Neural cell (in vitro differentiated cells): ENCODE results near the gene PAK5. TPM values are rescaled to one million over a fixed set of nuclear protein-coding genes. Genes with fewer than 3 reads are reported as not detected.

ENCODE experiments used
- H2AFZ ChIP-seq: fragments of 200-600, 300-800 bp; sonication (generic), shearing (Covaris generic); 2 replicates; pipeline ENCODE4 v1.6.0; 2014; ENCODE audit warnings: low read depth, mild to moderate bottlenecking, antibody characterized with exemption, low read length, moderate library complexity
- H3F3A ChIP-seq: fragments of 200-600 bp; shearing (Covaris generic); 2 replicates; pipeline ENCODE4 v1.6.1; 2016; ENCODE audit warnings: mild to moderate bottlenecking, moderate library complexity, mixed read lengths, antibody characterized with exemption, low read length; ENCODE audit not compliant: insufficient read depth, poor library complexity, severe bottlenecking
- H3K27ac ChIP-seq: fragments of 200-600, 300-800 bp; sonication (generic), shearing (Covaris generic); 2 replicates; pipeline ENCODE4 v1.5.1; 2014; ENCODE audit warnings: mild to moderate bottlenecking, low read length, moderate library complexity
- H3K27me3 ChIP-seq: fragments of 300-800, 200-600 bp; sonication (generic), shearing (Covaris generic); 2 replicates; pipeline ENCODE4 v1.6.0; 2014; ENCODE audit warnings: mild to moderate bottlenecking, low read depth, low read length, moderate library complexity; ENCODE audit not compliant: insufficient read depth
- H3K36me3 ChIP-seq: fragments of 300-800, 200-600 bp; sonication (generic), shearing (Covaris generic); 2 replicates; pipeline ENCODE4 v1.5.1; 2014; ENCODE audit warnings: mild to moderate bottlenecking, antibody characterized with exemption, low read length, moderate library complexity; ENCODE audit not compliant: insufficient read depth
- H3K4me2 ChIP-seq: fragments of 300-800, 200-600 bp; sonication (generic), shearing (Covaris generic); 2 replicates; pipeline ENCODE4 v1.6.0; 2014; ENCODE audit warnings: mild to moderate bottlenecking, low read length
- H3K4me3 ChIP-seq: fragments of 300-800, 200-600 bp; sonication (generic), shearing (Covaris generic); 2 replicates; pipeline ENCODE4 v1.5.1; 2014; ENCODE audit warnings: mild to moderate bottlenecking, low read length, moderate library complexity
- H3K79me2 ChIP-seq: fragments of 200-600 bp; shearing (Covaris generic); replicated peaks from 2 replicates; pipeline ENCODE4 v1.6.0; 2014; ENCODE audit warnings: mild to moderate bottlenecking, low read length, moderate library complexity; ENCODE audit not compliant: insufficient read depth
- H3K9ac ChIP-seq: fragments of 300-800, 200-600 bp; sonication (generic), shearing (Covaris generic); 2 replicates; pipeline ENCODE4 v1.6.1; 2016; ENCODE audit warnings: mild to moderate bottlenecking, low read length, mixed read lengths
- H3K9me2 ChIP-seq: fragments of 200-600 bp; shearing (Covaris generic); 2 replicates; pipeline ENCODE4 v1.6.1; 2016; ENCODE audit warnings: mild to moderate bottlenecking, low read length, mixed read lengths; ENCODE audit not compliant: insufficient read depth
- H3K9me3 ChIP-seq: fragments of 200-600, 300-800 bp; sonication (generic), shearing (Covaris generic); 2 replicates; pipeline ENCODE4 v1.6.1; 2016; ENCODE audit warnings: mild to moderate bottlenecking, mixed run types, low read length, moderate library complexity, mixed read lengths
- H4K20me1 ChIP-seq: fragments of 200-600 bp; shearing (Covaris generic); 2 replicates; pipeline ENCODE4 v1.6.1; 2016; ENCODE audit warnings: mild to moderate bottlenecking, mixed run types; ENCODE audit not compliant: insufficient read depth
- CTCF ChIP-seq: fragments of 450-650 bp; IDR thresholded peaks from 2 replicates; pipeline ENCODE4 v1.5.1; 2014; ENCODE audit warnings: antibody characterized with exemption, mild to moderate bottlenecking, moderate library complexity; ENCODE audit not compliant: poor library complexity, severe bottlenecking
- EP300 ChIP-seq: fragments of 450-650 bp; conservative IDR thresholded peaks from 2 replicates; pipeline ENCODE4 v1.6.1; 2014; ENCODE audit warnings: antibody characterized with exemption, mild to moderate bottlenecking, moderate library complexity; ENCODE audit not compliant: poor library complexity, severe bottlenecking
- EZH2 ChIP-seq: fragments of 200-600, 300-800 bp; shearing (Covaris generic), sonication (generic); IDR thresholded peaks from 2 replicates; pipeline ENCODE4 v1.6.1; 2014; ENCODE audit warnings: antibody characterized with exemption, low read length, borderline replicate concordance, mild to moderate bottlenecking; ENCODE audit not compliant: insufficient read depth, poor library complexity, severe bottlenecking
- MXI1 ChIP-seq: fragments of 450-650 bp; conservative IDR thresholded peaks from 2 replicates; pipeline ENCODE4 v1.6.1; 2014; ENCODE audit warnings: antibody characterized with exemption, mild to moderate bottlenecking; ENCODE audit not compliant: poor library complexity, severe bottlenecking
- POLR2AphosphoS5 ChIP-seq: IDR thresholded peaks from 2 replicates; pipeline ENCODE4 v1.6.1; 2012
- RAD21 ChIP-seq: fragments of 450-650 bp; conservative IDR thresholded peaks from 2 replicates; pipeline ENCODE4 v1.6.1; 2014; ENCODE audit warnings: antibody characterized with exemption, mild to moderate bottlenecking, moderate library complexity
- REST ChIP-seq: IDR thresholded peaks from 2 replicates; pipeline ENCODE4 v1.6.1; 2012; ENCODE audit warnings: borderline replicate concordance
- SMC3 ChIP-seq: fragments of 450-650 bp; conservative IDR thresholded peaks from 2 replicates; pipeline ENCODE4 v1.6.1; 2014; ENCODE audit warnings: antibody characterized with exemption, mild to moderate bottlenecking, moderate library complexity; ENCODE audit not compliant: poor library complexity
- TAF1 ChIP-seq: IDR thresholded peaks from 2 replicates; pipeline ENCODE4 v1.6.1; 2012; ENCODE audit warnings: low read depth
- polyA plus RNA-seq: library from polyadenylated mRNA; depleted of rRNA; stranded (reverse); fragments of >200 nt; gene quantifications from 2 replicates; pipeline ENCODE4 v1.2.3, GENCODE V29; 2014

PAK5 gene
- polyA plus RNA-seq, 1 donor from 2014 or later = 48.3 TPM

GRCh38 chr20:9617940-9618339 lies 220.9 kb downstream of the PAK5 start:
- Histone ChIP-seq H3K4me3 (no peak overlapping the region), H2AFZ (no peak overlapping the region), H3K9me2 (no peaks in the 10 kb centered on the region), H4K20me1 (no peaks in the 10 kb centered on the region), H3K4me2 (no peak overlapping the region), H3K79me2 (no peaks in the 10 kb centered on the region), H3K9ac (no peak overlapping the region), H3K36me3 (no peaks in the 10 kb centered on the region), H3K27me3 (no peaks in the 10 kb centered on the region), H3K9me3 (peaks cover 3% of the 10 kb centered on the region), H3K27ac (no peak overlapping the region), H3F3A (no peaks in the 10 kb centered on the region)
- TF ChIP-seq MXI1 = no peak
- TF ChIP-seq SMC3 = peak; percentile 78
- no peak for TF ChIP-seq EP300
- no peak for TF ChIP-seq REST
- TF ChIP-seq TAF1 = no peak
- peak; percentile 73 for TF ChIP-seq CTCF
- peak; percentile 80 for TF ChIP-seq RAD21
- no peak for TF ChIP-seq POLR2AphosphoS5
- TF ChIP-seq EZH2 = no peak

GRCh38 chr20:9616833-9617461 lies 221.9 kb downstream of the PAK5 start:
- no peak overlapping the region for H3K9ac ChIP-seq
- H3K79me2 ChIP-seq = no peaks in the 10 kb centered on the region
- no peak overlapping the region for H3K4me3 ChIP-seq
- no peaks in the 10 kb centered on the region for H3K36me3 ChIP-seq
- peak; percentile 92 for TF ChIP-seq RAD21
- peak; percentile 90 for TF ChIP-seq SMC3
- no peak for TF ChIP-seq REST
- no peak for TF ChIP-seq TAF1
- peak; percentile 92 for TF ChIP-seq CTCF
- no peak for TF ChIP-seq MXI1
- TF ChIP-seq POLR2AphosphoS5 = no peak
- TF ChIP-seq EP300 = no peak
- TF ChIP-seq EZH2 = no peak
- H2AFZ ChIP-seq = no peak overlapping the region
- no peaks in the 10 kb centered on the region for H3K27me3 ChIP-seq
- H3K9me2 ChIP-seq = no peaks in the 10 kb centered on the region
- H3K27ac ChIP-seq = no peak overlapping the region
- no peak overlapping the region for H3K4me2 ChIP-seq
- no peaks in the 10 kb centered on the region for H3F3A ChIP-seq
- no peaks in the 10 kb centered on the region for H4K20me1 ChIP-seq
- H3K9me3 ChIP-seq = peaks cover 3% of the 10 kb centered on the region
